NOMO-1 treated with DMSO at 0.1 percent for 48 hours (cell line): ENCODE results near the gene SELENOW.
"Not testable (repeated sequence)": the region's sequence is repeated elsewhere in the genome, so short reads cannot be mapped to it uniquely, and the experiment has no call there.

Experiments used
- DNase-seq: peaks from one replicate; lab custom pipeline; 2025; ENCODE audit not compliant: unreplicated experiment; lab: John Stamatoyannopoulos, UW

Gene SELENOW

DNA sequence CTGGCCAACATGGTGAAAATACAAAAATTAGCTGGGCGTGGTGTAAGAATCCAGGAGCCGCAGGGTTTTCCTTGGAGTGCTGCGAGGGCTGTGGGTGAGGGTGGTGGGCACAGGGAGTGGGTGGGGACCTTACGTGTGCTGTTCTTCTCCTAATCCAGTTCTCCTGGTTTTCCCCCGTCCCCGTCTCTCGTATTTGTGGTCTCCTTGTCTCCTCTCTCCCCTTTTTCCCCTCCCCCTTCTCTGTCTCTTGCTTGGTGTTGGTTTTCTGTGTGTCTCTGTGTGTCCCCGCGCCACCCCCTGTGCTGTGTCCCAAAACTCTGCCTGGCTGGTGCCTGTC, 1.7 kb downstream of the SELENOW start:
- DNase-seq = no peak

DNA sequence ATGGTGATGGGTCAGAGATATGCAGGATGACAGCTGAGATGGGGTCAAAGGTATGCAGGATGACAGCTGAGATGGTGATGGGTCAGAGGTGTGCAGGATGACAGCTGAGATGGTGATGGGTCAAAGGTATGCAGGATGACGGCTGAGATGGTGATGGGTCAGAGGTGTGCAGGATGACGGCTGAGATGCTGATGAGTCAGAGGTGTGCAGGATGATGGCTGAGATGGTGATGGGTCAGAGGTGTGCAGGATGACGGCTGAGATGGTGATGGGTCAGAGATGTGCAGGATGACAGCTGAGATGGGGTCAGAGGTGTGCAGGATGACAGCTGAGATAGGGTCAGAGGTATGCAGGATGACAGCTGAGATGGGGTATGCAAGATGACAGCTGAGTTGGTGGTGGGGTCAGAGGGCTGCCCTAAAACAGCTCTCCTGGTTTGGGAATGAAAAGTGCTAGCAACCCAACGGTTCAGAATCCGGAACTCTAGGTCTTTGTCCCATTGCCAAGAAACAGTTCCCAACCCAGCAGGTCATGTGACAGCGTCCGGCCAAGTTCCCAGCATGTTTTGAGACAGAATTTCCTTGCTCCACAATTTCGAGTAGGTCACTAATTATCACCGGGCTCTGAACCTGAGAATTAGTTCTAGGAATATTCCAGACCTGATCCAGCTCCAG, 3.2 kb downstream of the SELENOW start:
- DNase-seq = no peak

DNA sequence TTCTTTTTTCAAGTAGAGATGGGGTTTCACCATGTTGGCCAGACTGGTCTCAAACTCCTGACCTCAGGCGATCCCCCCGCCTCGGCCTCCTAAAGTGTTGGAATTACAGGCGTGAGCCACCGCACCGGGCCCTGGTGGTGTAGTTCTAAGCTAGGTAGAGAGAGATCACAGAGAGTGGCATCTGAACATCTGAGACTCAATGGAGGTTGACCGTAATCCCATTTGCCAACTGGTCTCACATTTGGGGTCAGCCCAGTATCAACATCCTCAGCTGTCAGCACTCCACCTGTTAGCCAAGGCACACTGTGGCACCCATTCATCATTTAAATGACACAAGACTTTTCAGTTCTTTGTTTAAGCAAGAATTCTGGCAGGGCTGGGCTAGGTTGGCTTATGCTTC, 8.1 kb downstream of the SELENOW start:
- no peak for DNase-seq

DNA sequence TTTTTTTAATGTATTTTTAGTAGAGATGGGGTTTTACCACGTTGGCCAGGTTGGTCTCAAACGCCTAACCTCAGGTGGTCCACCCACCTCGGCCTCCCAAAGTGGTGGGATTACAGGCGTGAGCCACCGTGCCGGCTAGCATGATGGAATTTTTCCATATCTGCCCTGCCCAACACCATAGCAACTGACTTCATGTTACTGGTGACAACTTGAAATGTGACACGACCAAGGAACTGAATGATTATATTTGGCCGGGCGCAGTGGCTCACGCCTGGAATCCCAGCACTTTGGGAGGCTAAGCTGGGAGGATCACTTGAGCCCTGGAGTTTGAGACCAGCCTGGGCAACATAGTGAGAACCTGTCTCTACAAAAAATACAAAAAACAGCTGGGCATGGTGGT, 8.8 kb downstream of the SELENOW start:
- not testable (repeated sequence) for DNase-seq

DNA sequence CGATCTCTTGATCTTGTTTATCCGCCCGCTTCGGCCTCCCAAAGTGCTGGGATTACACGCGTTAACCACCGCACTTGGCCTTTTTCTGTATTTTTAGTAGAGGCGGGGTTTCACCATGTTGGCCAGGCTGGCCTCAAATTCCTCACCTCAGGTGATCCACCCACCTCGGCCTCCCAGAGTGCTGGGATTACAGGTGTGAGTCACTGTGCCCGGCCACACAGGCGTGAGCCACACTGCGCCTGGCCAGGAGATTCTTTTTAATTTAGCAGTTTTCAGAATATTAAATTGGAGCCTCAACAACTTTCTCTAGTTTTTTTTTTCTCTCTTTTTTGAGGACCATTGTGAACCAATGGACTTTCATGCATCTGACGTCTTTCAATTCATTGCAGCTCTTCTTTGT, 11.3 kb downstream of the SELENOW start:
- not testable (repeated sequence) for DNase-seq

DNA sequence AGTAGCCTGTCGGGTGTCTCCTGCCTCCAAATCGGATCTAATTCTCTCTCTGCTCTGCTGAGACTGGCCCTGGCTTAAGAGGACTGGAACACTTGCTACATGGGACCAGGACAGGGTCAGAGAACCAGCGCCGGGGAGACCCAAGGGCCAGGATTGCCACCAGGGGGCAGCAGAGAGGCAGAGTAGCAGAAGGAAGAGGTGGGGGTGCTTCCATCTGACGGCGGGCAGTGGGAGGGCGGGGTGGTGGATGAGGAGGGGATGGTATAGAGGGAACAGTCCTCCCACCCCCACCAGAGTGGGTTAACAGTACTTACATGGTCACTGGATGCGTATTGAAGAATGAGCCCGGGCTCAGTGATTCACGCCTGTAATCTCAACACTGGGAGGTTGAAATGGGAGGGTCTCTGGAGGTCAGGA, 11.9 kb downstream of the SELENOW start:
- DNase-seq = peak; percentile 53

DNA sequence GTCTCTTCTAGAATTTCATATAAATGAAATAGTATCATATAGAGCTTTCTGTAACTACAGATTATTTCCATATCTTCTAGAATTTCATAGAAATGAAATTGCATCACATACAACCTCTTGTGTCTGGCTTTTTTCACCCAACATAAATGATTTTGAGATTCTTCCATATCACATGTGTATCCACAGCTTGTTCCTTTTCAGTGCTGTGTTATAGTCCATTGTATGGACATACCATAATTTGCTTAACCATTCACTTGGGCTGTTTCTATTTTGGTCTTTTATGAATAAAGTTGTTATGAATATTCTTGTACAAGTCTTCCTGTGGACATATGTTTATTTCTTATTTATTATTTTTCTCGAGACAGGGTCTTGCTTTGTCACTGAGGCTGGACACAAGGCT, 14.1 kb downstream of the SELENOW start:
- DNase-seq = no peak

DNA sequence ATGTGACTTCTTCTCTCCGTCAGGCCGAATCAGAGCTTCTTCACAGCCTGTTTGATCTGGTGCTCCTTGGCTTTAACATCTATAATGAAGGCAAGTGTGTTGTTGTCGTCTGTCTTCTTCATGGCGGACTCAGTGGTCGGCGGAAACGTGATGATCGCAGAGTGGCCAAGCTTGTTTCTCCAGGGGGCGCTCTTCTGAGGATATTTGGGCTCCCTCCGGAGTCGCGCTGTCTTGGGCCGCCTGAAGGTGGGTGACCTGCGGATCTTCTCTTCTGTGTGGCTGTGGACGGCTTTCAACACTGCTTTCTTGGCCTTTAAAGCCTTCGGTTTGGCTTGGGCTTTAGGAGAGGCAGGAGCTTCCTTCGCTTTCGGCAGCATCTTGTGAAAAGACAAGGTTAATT, 16.0 kb downstream of the SELENOW start:
- DNase-seq = no peak

DNA sequence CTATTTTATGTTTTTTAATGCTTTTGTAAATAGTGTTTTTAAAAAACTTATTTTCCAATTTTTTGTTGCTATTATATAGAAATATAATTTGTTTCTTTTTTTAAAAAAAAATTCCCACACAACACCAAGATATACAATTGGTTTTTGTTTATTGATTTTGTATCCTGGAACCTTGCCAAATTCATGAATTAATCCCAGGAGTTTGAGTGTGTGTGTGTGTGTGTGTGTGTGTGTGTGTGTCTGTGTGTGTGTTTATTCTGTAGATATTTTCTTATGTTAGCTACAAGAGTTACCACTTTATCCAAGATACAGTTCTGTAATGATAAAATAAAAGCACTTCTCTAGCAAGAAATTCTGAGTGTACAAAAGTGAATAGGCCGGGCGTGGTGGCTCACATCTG, 18.3 kb downstream of the SELENOW start:
- DNase-seq = no peak

DNA sequence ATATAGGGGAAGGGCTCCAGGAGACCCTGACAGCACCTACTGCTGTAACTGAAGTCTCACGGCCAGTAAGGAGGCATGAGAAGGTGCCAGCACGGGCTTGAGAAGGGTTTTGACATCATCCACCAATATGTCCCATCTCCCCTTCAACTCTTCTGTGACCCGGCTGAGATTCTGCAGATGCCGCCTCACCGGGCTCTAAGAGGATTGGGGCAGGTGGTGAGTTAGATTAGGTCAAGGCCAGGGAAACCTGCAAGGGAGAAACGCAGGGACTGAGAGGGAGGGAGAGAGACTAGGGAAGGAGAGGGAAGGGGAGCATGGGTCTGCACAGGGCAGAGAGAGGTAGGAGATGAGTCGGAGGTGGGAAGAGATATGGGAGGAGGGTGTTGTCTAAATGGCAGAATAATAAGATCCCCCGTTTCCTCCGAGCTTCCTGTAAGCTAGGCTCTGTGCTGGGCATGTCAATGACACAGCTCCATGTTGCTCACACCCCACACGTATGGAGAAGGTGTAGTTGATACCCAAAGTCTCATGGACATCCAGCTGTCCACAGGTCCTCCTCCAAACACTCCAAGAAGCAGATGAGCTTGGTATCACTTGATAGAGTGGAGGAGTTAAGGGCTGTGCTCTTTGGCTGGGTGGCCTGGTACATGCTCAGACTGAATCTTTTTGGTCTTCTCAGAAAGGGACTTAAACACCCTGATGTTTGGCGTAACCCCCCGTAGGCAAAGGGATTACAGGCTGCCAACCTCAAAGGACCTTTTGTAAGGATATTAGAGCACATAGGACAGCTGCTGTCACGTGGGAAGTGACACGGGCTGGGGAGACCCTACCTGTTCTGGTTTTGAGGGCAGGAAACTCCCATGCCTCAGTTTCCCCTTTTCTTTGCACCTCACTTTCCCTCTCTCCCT, 19.7 kb downstream of the SELENOW start:
- no peak for DNase-seq

DNA sequence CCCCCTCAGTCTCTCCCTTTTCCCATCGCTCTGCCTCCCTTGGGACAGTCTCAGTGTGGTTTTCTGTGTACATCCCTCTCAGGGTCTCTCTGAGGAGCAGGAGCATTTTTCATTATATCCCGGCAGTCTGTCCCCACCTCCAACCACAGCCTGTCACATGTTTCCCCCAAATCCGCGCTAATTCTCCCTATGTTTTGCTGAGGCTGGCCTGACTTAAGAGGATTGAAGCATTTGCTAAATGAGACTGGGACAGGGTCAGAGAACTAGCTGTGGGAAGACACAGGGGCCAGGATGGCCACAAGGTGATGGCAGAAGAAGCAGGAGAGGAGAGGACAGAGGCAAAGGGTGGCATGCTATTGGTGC, 20.4 kb downstream of the SELENOW start:
- DNase-seq = no peak

DNA sequence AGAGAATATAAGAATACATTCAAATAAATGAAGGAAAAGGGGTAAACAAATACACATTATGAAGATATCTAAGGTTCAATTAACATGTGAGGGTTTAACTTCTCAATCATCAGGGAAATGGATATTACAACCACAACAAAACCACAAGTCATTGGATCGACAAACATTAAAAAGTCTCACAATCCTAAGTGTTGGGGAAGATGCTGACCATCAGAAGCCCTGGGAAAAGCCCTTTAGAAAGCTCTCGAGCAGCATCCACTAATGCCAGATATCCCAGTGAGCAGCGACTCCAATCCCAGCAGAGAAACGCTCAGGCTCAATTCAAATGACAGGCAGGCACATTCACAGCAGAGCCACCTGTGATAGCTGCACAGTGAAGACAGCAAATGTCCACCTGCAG, 22.8 kb downstream of the SELENOW start:
- no peak for DNase-seq

DNA sequence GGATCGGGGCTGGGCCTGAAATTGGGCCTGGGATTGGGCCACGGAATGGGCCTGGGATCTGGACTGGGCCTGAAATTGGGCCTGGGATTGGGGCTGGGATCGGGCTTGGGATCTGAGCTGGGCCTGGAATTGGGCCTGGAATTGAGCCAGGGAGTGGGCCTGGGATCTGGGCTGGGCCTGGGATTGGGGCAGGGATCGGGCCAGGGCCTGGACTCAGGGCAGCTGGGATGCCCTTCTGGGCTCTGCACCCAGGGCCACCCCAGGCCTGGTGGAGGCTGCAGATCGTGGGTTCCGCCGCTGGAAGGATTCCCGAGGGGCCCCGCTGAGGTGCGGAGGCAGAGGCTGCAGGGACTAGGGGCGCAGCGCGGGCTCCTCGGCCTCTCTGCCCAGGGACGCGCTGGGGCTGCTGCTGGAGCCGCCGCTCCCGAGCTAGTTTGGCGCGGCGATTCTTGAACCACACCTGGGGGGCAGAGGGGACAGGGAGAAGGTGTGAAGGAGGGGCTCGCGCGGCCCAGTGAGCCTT, 24.1 kb downstream of the SELENOW start:
- no peak for DNase-seq

DNA sequence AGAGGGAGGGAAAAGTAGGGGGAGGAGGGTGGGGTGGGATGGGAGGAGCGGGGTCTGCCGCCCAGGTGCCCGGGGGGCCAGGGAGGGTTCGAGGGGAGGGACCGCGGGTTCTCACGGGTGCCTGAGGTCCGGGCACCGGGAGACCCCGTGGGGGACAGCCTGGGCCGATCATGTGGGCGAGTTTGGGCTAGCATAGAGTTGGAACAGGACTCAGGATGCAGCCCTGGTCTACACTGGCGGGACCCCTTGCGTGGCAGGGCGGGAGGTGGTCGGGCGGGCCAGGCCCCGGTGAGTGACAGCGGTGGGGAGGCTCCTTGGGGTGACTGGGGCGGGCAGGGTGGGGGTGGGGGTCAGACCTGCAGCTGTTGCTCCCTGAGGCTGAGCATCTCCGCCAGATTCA, 24.6 kb downstream of the SELENOW start:
- not testable (repeated sequence) for DNase-seq

DNA sequence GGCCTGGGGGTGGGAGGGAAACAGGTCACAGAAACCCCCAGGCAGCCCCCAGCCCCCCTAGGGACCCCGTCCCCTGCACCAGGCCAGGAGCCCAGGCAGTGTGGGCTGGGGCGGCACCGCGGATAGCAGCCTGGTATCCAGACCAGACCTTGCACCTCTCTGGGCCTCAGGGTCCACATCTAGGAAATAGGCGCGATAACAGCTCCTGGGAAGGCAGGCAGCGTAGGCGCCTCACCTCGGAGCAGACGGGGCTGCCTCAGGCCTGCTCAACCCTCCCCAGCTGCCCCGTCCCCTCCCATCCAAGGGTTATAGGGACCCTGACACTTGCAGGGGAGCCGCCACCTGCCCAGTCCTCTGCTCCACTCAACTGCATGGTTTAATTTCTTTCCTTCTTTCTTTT, 25.2 kb downstream of the SELENOW start:
- DNase-seq = not testable (repeated sequence)

DNA sequence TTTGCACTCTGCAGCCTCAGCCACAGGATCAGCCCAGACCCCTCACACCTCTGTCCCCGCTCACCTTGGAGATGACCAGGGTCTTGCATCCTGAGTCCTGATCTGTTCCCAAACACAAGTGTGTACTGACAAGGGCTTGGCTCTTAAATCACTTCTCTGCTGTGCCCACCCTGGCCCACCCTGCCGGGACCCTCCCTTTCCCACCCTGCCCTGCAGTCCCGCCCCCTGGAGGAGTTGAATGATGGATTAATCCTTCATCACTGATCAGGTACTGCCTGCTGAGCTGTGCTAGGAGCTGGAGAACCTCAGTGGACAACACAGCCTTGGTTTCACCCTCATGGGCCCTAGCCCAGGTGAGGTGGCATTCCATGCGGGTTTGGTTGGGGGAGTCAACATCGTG, 25.9 kb downstream of the SELENOW start, which contains the start of gene TPRX1:
TSS of gene TPRX1 (minus strand) at position 101 of the 400 bp plus-strand sequence. CDS start at position 89, 12 bp downstream.
- not testable (repeated sequence) for DNase-seq

DNA sequence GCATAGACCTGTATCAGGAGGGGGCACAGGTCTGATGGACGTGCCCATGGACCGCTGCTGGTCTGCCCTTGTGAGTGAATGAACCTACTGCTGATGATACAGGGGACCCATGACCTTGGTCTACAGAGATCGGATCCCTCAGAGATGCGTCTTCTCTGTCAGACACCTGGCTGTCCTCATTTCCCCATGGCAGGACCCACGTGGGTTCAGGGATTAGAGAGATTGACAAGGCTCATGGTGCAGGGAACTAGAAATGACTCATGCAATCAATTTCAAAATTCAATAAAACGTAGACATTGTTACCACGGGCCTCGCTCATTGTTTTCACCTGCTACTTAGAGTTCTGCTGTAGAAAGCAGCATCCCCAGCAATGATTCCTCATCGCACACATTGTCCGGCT, 26.8 kb downstream of the SELENOW start:
- DNase-seq = no peak

DNA sequence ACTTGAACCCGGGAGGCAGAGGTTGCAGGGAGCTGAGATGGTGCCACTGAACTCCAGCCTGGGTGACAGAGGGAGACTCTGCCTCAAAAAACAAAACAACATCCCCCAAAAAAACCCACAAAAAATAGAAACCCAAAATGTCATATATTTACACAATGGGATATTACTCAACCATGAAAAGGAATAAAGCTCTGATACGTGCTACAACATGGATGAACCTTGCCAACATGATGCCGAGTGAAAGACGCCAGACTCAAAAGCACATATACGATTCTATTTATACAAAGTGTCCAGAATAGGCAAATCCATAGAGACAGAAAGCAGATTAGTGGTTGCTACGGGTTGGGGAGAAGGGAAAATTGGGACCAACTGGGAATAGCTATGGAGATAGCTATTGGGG, 27.9 kb downstream of the SELENOW start:
- no peak for DNase-seq

DNA sequence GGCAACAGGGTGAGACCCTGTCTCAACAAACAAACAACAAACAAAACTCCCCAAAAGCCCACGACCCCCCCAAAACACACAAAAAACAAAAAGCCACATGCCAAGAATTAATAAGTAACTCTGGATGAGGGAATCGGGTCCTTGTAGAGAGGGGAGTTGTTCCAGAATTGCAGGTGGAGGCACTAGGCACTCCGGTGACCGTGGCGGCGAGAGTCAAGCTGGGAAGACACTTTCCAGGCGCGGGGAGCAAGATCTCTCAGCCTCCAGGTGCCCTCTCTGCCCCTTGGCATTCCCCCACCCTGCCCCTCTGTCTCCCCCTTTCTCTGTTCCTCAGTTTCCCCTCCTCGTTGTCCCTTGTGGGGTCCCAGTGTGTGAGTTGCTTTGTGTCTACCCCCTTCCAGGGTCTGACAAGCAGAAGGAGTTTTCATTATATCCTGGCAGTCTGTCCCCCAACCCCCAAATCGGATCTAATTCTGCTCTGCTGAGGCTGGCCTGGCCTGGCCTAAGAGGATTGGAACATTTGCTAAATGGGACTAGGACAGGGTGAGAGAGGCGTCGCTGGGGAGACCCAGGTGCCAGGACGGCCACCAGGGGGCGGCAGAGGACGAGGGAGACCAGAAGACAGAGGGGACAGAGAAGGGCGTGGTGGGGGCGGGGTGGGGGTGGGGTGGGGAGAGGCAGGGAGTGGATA, 34.9 kb downstream of the SELENOW start:
- peak; percentile 33 for DNase-seq

DNA sequence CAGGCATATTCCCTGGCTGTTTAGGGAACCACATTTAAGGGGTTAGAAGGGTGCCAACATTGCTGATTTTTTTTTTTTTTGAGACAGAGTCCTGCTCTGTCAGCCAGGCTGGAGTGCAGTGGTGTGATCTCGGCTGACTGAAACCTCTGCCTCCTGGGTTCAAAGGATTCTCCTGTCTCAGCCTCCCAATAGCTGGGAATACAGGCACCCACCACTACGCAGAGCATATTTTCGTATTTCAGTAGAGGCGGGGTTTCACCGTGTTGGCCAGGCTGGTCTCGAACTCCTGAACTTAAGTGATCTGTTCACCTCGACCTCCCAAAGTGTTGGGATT, 35.5 kb downstream of the SELENOW start:
- DNase-seq = no peak

DNA sequence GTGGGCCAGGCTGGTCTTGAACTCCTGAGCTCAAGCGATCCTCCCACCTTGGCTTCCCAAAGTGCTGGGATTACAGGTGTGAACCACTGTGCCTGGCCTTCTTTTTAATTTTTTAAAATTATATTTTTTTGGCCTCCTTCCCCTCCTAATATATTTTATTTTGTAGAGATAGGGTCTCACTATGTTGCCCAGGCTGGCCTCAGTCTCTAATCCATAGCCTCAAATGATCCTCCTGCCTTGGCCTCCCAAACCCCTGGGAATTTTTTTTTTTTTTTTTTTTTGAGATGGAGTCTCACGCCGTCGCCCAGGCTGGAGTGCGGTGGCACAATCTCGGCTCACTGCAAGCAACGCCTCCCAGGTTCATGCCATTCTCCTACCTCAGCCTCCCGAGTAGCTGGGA, 37.8 kb downstream of the SELENOW start:
- not testable (repeated sequence) for DNase-seq

DNA sequence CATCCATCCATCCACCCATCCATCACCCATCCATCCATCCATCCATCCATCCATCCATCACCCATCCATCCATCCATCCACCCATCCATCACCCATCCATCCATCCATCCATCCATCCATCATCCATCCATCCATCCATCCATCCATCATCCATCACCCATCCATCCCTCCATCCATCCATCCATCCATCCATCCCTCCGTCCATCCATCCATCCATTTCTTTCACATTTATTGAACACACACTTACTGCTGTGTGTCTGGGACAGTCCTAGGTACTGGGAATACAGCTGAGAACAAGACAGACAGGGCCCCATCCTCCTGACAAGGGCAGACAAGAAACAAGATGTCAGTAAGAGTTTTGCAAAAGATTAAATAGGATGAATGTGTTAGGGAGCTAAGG, 39.7 kb downstream of the SELENOW start:
- DNase-seq = not testable (repeated sequence)
